ENCODE data around the gene GHRHR.
A peak's percentile ranks its signal among the peaks of the same experiment; 100 is the strongest.

GHRHR gene

GRCh38 chr7:30983914-30984247 is 20.1 kb downstream of the GHRHR start:
- H3K9me3 ChIP-seq (replicated peaks; ENCODE audit: insufficient read depth, low read length), result no peaks in the 10 kb centered on the region
- no peak for DNase-seq
- H2AFZ ChIP-seq (ENCODE audit: low read length), result peak overlapping the region; percentile 64
- no peaks in the 10 kb centered on the region for H3K36me3 ChIP-seq (replicated peaks; ENCODE audit: insufficient read depth, low read length)
- H3K4me1 ChIP-seq (ENCODE audit: low read length), result no peaks in the 10 kb centered on the region
- H3F3A ChIP-seq (ENCODE audit: insufficient read depth, low read length), result no peaks in the 10 kb centered on the region
- no peak overlapping the region for H3K27ac ChIP-seq (ENCODE audit: low read length)
- H3K9me2 ChIP-seq (replicated peaks; ENCODE audit: insufficient read depth, low read length), result no peaks in the 10 kb centered on the region
- H3K4me3 ChIP-seq (ENCODE audit: low read length), result no peak overlapping the region; the same call in 1 of the 2 replicates
- TF ChIP-seq CTCF (IDR thresholded peaks at IDR 0.05; ENCODE audit: low read length) (no peak), EZH2phosphoT487 (IDR thresholded peaks at IDR 0.05; ENCODE audit: low read length) (no peak), EZH2 (optimal IDR thresholded peaks at IDR 0.05; ENCODE audit: low read depth, low read length) (no peak)
- H3K79me2 ChIP-seq (ENCODE audit: low read length), result no peaks in the 10 kb centered on the region
- no peaks in the 10 kb centered on the region for H4K20me1 ChIP-seq (ENCODE audit: insufficient read depth, low read length)
- H3K9ac ChIP-seq (ENCODE audit: low read length), result no peak overlapping the region
- H3K27me3 ChIP-seq (replicated peaks; ENCODE audit: insufficient read depth, low read length), result no peaks in the 10 kb centered on the region
- H3K4me2 ChIP-seq (ENCODE audit: low read depth, low read length), result peak overlapping the region; percentile 57

GRCh38 chr7:30984359-30985107 is 20.8 kb downstream of the GHRHR start:
- H3F3A ChIP-seq (ENCODE audit: insufficient read depth, low read length), result no peaks in the 10 kb centered on the region
- DNase-seq, result no peak
- no peak overlapping the region for H3K4me2 ChIP-seq (ENCODE audit: low read depth, low read length)
- no peak overlapping the region for H3K27ac ChIP-seq (ENCODE audit: low read length)
- H3K27me3 ChIP-seq (replicated peaks; ENCODE audit: insufficient read depth, low read length), result no peaks in the 10 kb centered on the region
- H3K9me2 ChIP-seq (replicated peaks; ENCODE audit: insufficient read depth, low read length), result no peaks in the 10 kb centered on the region
- no peaks in the 10 kb centered on the region for H3K4me1 ChIP-seq (ENCODE audit: low read length)
- H3K79me2 ChIP-seq (ENCODE audit: low read length), result no peaks in the 10 kb centered on the region
- TF ChIP-seq CTCF (IDR thresholded peaks at IDR 0.05; ENCODE audit: low read length), result no peak
- no peak for TF ChIP-seq EZH2phosphoT487 (IDR thresholded peaks at IDR 0.05; ENCODE audit: low read length)
- TF ChIP-seq EZH2 (optimal IDR thresholded peaks at IDR 0.05; ENCODE audit: low read depth, low read length), result no peak
- H2AFZ ChIP-seq (ENCODE audit: low read length), result 0 out of 2 replicates have a peak overlapping the region, but pooled peaks have one; percentile 64
- no peaks in the 10 kb centered on the region for H3K36me3 ChIP-seq (replicated peaks; ENCODE audit: insufficient read depth, low read length)
- no peak overlapping the region for H3K4me3 ChIP-seq (ENCODE audit: low read length)
- no peaks in the 10 kb centered on the region for H4K20me1 ChIP-seq (ENCODE audit: insufficient read depth, low read length)
- no peak overlapping the region for H3K9ac ChIP-seq (ENCODE audit: low read length)
- no peaks in the 10 kb centered on the region for H3K9me3 ChIP-seq (replicated peaks; ENCODE audit: insufficient read depth, low read length)

- TF ChIP-seq EZH2 (optimal IDR thresholded peaks at IDR 0.05; ENCODE audit: low read depth, low read length) (no peak), EZH2phosphoT487 (IDR thresholded peaks at IDR 0.05; ENCODE audit: low read length) (no peak), CTCF (IDR thresholded peaks at IDR 0.05; ENCODE audit: low read length) (no peak)
- H3K4me1 ChIP-seq (ENCODE audit: low read length), result no peaks in the 10 kb centered on the region
- H3K9me3 ChIP-seq (replicated peaks; ENCODE audit: insufficient read depth, low read length), result no peaks in the 10 kb centered on the region
- no peaks in the 10 kb centered on the region for H4K20me1 ChIP-seq (ENCODE audit: insufficient read depth, low read length)
- no peak overlapping the region for H3K9ac ChIP-seq (ENCODE audit: low read length)
- no peaks in the 10 kb centered on the region for H3K27me3 ChIP-seq (replicated peaks; ENCODE audit: insufficient read depth, low read length)
- H3F3A ChIP-seq (ENCODE audit: insufficient read depth, low read length), result no peaks in the 10 kb centered on the region
- H3K9me2 ChIP-seq (replicated peaks; ENCODE audit: insufficient read depth, low read length), result no peaks in the 10 kb centered on the region
- no peaks in the 10 kb centered on the region for H3K36me3 ChIP-seq (replicated peaks; ENCODE audit: insufficient read depth, low read length)
- DNase-seq, result no peak
- no peak overlapping the region for H3K4me2 ChIP-seq (ENCODE audit: low read depth, low read length)
- no peak overlapping the region for H2AFZ ChIP-seq (ENCODE audit: low read length)
- H3K4me3 ChIP-seq (ENCODE audit: low read length), result no peak overlapping the region
- no peaks in the 10 kb centered on the region for H3K79me2 ChIP-seq (ENCODE audit: low read length)
- no peak overlapping the region for H3K27ac ChIP-seq (ENCODE audit: low read length)
These were observed 22.0 kb downstream of the GHRHR start for GRCh38 chr7:30985756-30986155.
